OCI-LY3 (cell line): ENCODE results near the gene UBL4A.

Source experiments
- H2AFZ ChIP-seq: fragments of 200-600, 300-600 bp; shearing (Covaris generic); 2 replicates; pipeline ENCODE4 v1.6.0; 2014; ENCODE audit warnings: antibody characterized with exemption, low read depth, low read length
- H3K27ac ChIP-seq: fragments of 200-600, 300-600 bp; sonication (generic); 2 replicates; pipeline ENCODE4 v1.5.1; 2014; ENCODE audit warnings: mild to moderate bottlenecking, low read length, moderate library complexity, mixed read lengths
- H3K27me3 ChIP-seq: fragments of 200-600, 300-600 bp; sonication (generic); 2 replicates; pipeline ENCODE4 v1.6.1; 2014; ENCODE audit warnings: low read depth, low read length, mixed read lengths
- H3K36me3 ChIP-seq: fragments of 200-600, 300-600 bp; sonication (generic); replicated peaks from 2 replicates; pipeline ENCODE3; 2014; ENCODE audit warnings: low read depth, low read length, mixed read lengths
- H3K4me1 ChIP-seq: fragments of 300-600, 200-600 bp; sonication (generic); 2 replicates; pipeline ENCODE4 v1.6.1; 2014; ENCODE audit warnings: low read length, mixed read lengths
- H3K4me2 ChIP-seq: fragments of 200-600, 300-600 bp; sonication (generic); 2 replicates; pipeline ENCODE4 v1.6.1; 2014; ENCODE audit warnings: low read length, mixed read lengths
- H3K4me3 ChIP-seq: fragments of 300-600, 200-600 bp; sonication (generic); 2 replicates; pipeline ENCODE4 v1.5.1; 2014; ENCODE audit warnings: antibody characterized with exemption, mild to moderate bottlenecking, low read length, moderate library complexity
- H3K79me2 ChIP-seq: fragments of 300-600, 200-600 bp; shearing (Covaris generic); 2 replicates; pipeline ENCODE4 v1.6.1; 2014; ENCODE audit warnings: mild to moderate bottlenecking, low read length, mixed read lengths
- H3K9ac ChIP-seq: fragments of 300-600, 200-600 bp; shearing (Covaris generic); 2 replicates; pipeline ENCODE4 v1.6.0; 2014; ENCODE audit warnings: mild to moderate bottlenecking, low read length, moderate library complexity
- H3K9me3 ChIP-seq: fragments of 200-600, 300-600 bp; shearing (Covaris generic); 2 replicates; pipeline ENCODE4 v1.6.1; 2014; ENCODE audit warnings: low read length, mixed read lengths; ENCODE audit not compliant: insufficient read depth
- H4K20me1 ChIP-seq: fragments of 200-600, 300-600 bp; sonication (generic); 2 replicates; pipeline ENCODE4 v1.6.1; 2016; ENCODE audit warnings: low read length, mixed read lengths; ENCODE audit not compliant: insufficient read depth
- EZH2phosphoT487 ChIP-seq: fragments of 200-600 bp; shearing (Covaris generic); IDR thresholded peaks from 2 replicates; pipeline ENCODE4 v1.6.1; 2018; ENCODE audit warnings: antibody characterized with exemption, mixed run types, low read depth
- TF ChIP-seq, protein P1 (sequence below): fragments of 200-600, 300-600 bp; sonication (generic); IDR thresholded peaks from 2 replicates; pipeline ENCODE4 v1.5.1; 2014; ENCODE audit warnings: antibody characterized with exemption, low read length, low read depth

The UBL4A gene

DNA sequence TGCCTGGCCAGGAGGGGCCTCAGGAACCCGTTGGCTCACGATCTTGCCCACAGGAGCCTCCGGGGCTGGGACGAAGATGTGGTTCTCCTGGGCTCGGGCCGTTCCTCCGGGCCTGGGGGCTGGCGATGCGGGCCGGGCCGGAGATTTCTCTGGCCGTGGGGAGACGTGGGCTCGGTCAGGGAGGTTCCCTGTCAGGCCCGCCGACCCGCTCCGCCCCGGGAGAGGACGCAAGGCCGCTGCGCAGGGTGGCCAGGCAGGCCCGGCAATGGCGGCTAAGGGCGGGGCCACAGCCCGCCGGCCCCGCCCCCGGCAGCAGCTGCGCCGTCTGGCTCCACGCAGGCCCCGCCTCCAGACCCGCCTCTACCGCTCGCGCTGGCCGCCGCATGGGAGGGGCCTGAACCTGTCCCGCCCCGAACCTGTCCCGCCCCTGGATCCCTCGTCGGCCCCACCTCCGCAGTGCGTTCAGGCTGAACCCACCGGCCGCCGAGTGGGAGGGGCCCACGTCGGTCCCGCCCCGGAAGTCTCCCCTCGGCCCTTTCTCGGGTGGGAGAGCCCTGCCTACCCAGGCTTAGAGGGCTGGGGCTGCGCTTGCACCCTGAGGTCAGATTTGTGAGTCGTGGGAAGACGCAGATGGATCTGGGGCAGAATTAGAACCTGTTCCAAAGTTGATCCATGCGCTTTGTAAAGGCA lies 29.7 kb upstream of the UBL4A start, which contains the start of gene FAM3A:
Gene FAM3A (minus strand): TSS at position 267 of the 690 bp plus-strand sequence. CDS start 460 bp downstream, outside the sequence.
- H3K9me3 ChIP-seq: no peaks in the 10 kb centered on the region

DNA sequence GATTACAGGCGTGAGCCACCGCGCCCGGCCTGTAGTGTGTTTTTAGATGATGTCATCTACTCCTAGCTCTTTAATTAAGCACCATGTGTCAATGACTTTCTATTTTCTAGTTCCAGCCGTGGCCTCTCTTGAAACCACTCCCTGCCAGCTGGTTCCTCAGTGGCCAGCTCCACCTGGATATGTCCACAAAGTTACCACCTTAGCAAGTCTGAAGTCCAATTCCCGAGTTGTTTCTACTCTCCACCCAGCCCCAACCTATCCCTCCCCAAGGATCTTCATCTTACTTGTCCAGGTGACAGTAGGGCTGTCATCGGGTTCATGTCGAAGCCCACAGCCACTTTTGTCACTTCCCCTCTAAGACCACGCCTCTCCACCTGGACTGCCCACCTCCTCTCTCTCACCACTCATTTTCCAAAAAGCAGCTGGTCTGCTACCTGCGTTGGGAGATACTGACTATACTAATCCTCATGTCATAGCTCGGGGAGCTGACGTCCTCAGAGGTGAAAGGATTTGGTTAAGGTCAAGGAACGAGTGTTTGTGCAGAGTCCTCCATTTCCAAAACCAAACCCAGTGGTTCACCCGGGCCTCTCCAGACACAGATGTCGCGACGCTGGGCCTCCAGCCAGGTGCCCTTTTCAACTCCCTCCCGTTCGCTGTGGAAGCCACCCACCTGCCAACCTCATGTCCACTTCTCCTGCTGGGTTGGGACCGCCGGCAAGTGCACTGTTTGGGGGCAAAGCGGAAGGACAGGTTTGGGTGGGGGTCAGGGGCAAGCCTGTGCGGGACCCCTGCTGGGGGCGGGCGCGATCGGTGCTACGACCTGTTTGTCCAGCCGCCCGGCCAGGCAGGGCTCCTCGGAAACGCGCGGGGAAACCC lies 28.9 kb upstream of the UBL4A start:
- H3K79me2 ChIP-seq: peaks cover 7% of the 10 kb centered on the region; the same call in 1 of the 2 replicates
- H3K36me3 ChIP-seq: no peaks in the 10 kb centered on the region
- H3K4me1 ChIP-seq: peaks cover 9% of the 10 kb centered on the region
- no peaks in the 10 kb centered on the region for H3K9me3 ChIP-seq
- peak overlapping the region; percentile 98 for H3K4me2 ChIP-seq
- peak overlapping the region; percentile 90 for H3K9ac ChIP-seq
- peak overlapping the region; percentile 98 for H3K4me3 ChIP-seq
- H3K27me3 ChIP-seq: no peaks in the 10 kb centered on the region
- no peaks in the 10 kb centered on the region for H4K20me1 ChIP-seq
- H3K27ac ChIP-seq: peak overlapping the region; percentile 25; the same call in 1 of the 2 replicates
- no peak for TF ChIP-seq EZH2phosphoT487
- TF ChIP-seq, protein P1, sequence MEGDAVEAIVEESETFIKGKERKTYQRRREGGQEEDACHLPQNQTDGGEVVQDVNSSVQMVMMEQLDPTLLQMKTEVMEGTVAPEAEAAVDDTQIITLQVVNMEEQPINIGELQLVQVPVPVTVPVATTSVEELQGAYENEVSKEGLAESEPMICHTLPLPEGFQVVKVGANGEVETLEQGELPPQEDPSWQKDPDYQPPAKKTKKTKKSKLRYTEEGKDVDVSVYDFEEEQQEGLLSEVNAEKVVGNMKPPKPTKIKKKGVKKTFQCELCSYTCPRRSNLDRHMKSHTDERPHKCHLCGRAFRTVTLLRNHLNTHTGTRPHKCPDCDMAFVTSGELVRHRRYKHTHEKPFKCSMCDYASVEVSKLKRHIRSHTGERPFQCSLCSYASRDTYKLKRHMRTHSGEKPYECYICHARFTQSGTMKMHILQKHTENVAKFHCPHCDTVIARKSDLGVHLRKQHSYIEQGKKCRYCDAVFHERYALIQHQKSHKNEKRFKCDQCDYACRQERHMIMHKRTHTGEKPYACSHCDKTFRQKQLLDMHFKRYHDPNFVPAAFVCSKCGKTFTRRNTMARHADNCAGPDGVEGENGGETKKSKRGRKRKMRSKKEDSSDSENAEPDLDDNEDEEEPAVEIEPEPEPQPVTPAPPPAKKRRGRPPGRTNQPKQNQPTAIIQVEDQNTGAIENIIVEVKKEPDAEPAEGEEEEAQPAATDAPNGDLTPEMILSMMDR: no peak
- H2AFZ ChIP-seq: no peak overlapping the region; the same call in 1 of the 2 replicates

More for the DNA sequence above, 29.7 kb upstream of the UBL4A start, which contains the start of gene FAM3A:
- H3K4me1 ChIP-seq: peaks cover 9% of the 10 kb centered on the region
- TF ChIP-seq, protein P1: no peak
- no peak for TF ChIP-seq EZH2phosphoT487
- peak within 1 kb of the TSS; percentile 90 for H3K9ac ChIP-seq
- H3K4me2 ChIP-seq: peak within 1 kb of the TSS; percentile 98
- H3K79me2 ChIP-seq: peaks cover 7% of the 10 kb centered on the region; the same call in 1 of the 2 replicates
- H3K27me3 ChIP-seq: no peaks in the 10 kb centered on the region
- H2AFZ ChIP-seq: peak within 1 kb of the TSS; percentile 97
- no peaks in the 10 kb centered on the region for H3K36me3 ChIP-seq
- H3K4me3 ChIP-seq: peak within 1 kb of the TSS; percentile 98
- peak within 1 kb of the TSS; percentile 47; the same call in 1 of the 2 replicates for H3K27ac ChIP-seq
- no peaks in the 10 kb centered on the region for H4K20me1 ChIP-seq

DNA sequence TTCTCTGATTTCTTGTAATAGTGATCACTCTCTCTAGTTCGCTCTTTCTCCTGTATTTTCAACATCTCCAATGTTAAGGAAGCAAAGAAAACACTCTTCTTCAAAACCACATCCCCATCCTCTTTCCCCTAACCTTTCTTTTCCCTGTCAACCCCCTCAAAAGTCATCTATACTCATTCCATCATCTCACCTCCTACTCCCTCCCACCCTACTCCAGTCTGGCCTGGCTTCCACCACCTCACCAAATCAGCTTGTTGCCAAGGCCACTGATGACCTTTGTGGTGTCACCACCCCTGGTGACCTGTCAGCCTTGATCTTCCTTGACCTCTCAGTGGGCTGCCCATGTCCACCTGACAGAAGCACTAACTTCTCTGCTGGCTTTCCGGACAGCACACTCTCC lies 27.3 kb upstream of the UBL4A start:
- H3K4me1 ChIP-seq: peaks cover 9% of the 10 kb centered on the region
- H3K4me3 ChIP-seq: no peak overlapping the region
- no peaks in the 10 kb centered on the region for H3K27me3 ChIP-seq
- no peaks in the 10 kb centered on the region for H4K20me1 ChIP-seq
- no peak for TF ChIP-seq EZH2phosphoT487
- TF ChIP-seq, protein P1: no peak
- H3K79me2 ChIP-seq: peaks cover 7% of the 10 kb centered on the region; the same call in 1 of the 2 replicates
- no peak overlapping the region for H3K27ac ChIP-seq
- no peak overlapping the region for H2AFZ ChIP-seq
- no peak overlapping the region for H3K9ac ChIP-seq
- H3K9me3 ChIP-seq: no peaks in the 10 kb centered on the region
- peaks cover 7% of the 10 kb centered on the region for H3K36me3 ChIP-seq
- H3K4me2 ChIP-seq: no peak overlapping the region
